DOHH2 (cell line): ENCODE results near the gene TVP23A.

ENCODE experiments used
- H3F3A ChIP-seq: fragments of 200-600 bp; sonication (generic), shearing (Covaris generic); 2 replicates; pipeline ENCODE4 v1.6.0; 2016; ENCODE audit warnings: antibody characterized with exemption, mild to moderate bottlenecking; ENCODE audit not compliant: control insufficient read depth, insufficient read depth
- H3K27ac ChIP-seq: fragments of 200-600 bp; sonication (generic); 2 replicates; pipeline ENCODE4 v1.5.1; 2014; ENCODE audit warnings: low read depth, mild to moderate bottlenecking, low read length, moderate library complexity
- H3K27me3 ChIP-seq: fragments of 200-600 bp; sonication (generic); 2 replicates; pipeline ENCODE4 v1.6.1; 2014; ENCODE audit warnings: mild to moderate bottlenecking, low read length, mixed read lengths; ENCODE audit not compliant: control insufficient read depth
- H3K36me3 ChIP-seq: fragments of 200-600 bp; sonication (generic); 2 replicates; pipeline ENCODE4 v1.6.1; 2014; ENCODE audit warnings: mild to moderate bottlenecking, low read length, moderate library complexity, mixed read lengths; ENCODE audit not compliant: control insufficient read depth
- H3K4me1 ChIP-seq: fragments of 200-600 bp; sonication (generic); 2 replicates; pipeline ENCODE4 v1.6.1; 2014; ENCODE audit warnings: mild to moderate bottlenecking, low read length, mixed read lengths; ENCODE audit not compliant: control insufficient read depth
- H3K4me2 ChIP-seq: fragments of 200-600 bp; sonication (generic); 2 replicates; pipeline ENCODE4 v1.6.0; 2014; ENCODE audit warnings: mild to moderate bottlenecking, low read length, moderate library complexity
- H3K4me3 ChIP-seq: fragments of 200-600 bp; sonication (generic); 2 replicates; pipeline ENCODE4 v1.5.1; 2014; ENCODE audit warnings: mild to moderate bottlenecking, low read length, mixed read lengths
- H3K79me2 ChIP-seq: fragments of 200-600 bp; sonication (generic); 2 replicates; pipeline ENCODE4 v1.6.1; 2014; ENCODE audit warnings: mild to moderate bottlenecking, low read length, mixed read lengths; ENCODE audit not compliant: control insufficient read depth
- H3K9me2 ChIP-seq: fragments of 200-600 bp; sonication (generic); replicated peaks from 2 replicates; pipeline ENCODE4 v1.6.1; 2014; ENCODE audit warnings: mild to moderate bottlenecking, low read length, mixed read lengths; ENCODE audit not compliant: control insufficient read depth
- H3K9me3 ChIP-seq: fragments of 200-600 bp; sonication (generic); 2 replicates; pipeline ENCODE4 v1.6.1; 2014; ENCODE audit warnings: antibody characterized with exemption, low read length, mixed read lengths; ENCODE audit not compliant: control insufficient read depth, insufficient read depth
- H4K20me1 ChIP-seq: fragments of 200-600 bp; sonication (generic); 2 replicates; pipeline ENCODE4 v1.6.0; 2014; ENCODE audit warnings: low read depth, mild to moderate bottlenecking, antibody characterized with exemption, low read length, moderate library complexity; ENCODE audit not compliant: control insufficient read depth, insufficient read depth
- EZH2phosphoT487 ChIP-seq: fragments of 200-600 bp; sonication (generic); IDR thresholded peaks from 2 replicates; pipeline ENCODE4 v1.6.1; 2017; ENCODE audit warnings: borderline replicate concordance, mild to moderate bottlenecking, antibody characterized with exemption, low read length, moderate library complexity, mixed read lengths
- TF ChIP-seq, protein P1 (sequence below): fragments of 200-600 bp; sonication (generic); IDR thresholded peaks from one replicate; pipeline ENCODE4 v1.5.1; 2014; ENCODE audit warnings: antibody characterized with exemption, mild to moderate bottlenecking, low read depth, low read length; ENCODE audit not compliant: poor library complexity, severe bottlenecking

The TVP23A gene

GRCh38 chr16:10728003-10728887 is 90.3 kb downstream of the TVP23A start:
- no peak overlapping the region for H3K4me3 ChIP-seq
- H3K9me2 ChIP-seq = no peaks in the 10 kb centered on the region
- H3K79me2 ChIP-seq = no peaks in the 10 kb centered on the region
- H3K27me3 ChIP-seq = no peaks in the 10 kb centered on the region
- no peaks in the 10 kb centered on the region for H3K4me1 ChIP-seq
- no peaks in the 10 kb centered on the region for H3K9me3 ChIP-seq
- H3K27ac ChIP-seq = no peak overlapping the region
- TF ChIP-seq EZH2phosphoT487 = no peak
- TF ChIP-seq, protein P1, sequence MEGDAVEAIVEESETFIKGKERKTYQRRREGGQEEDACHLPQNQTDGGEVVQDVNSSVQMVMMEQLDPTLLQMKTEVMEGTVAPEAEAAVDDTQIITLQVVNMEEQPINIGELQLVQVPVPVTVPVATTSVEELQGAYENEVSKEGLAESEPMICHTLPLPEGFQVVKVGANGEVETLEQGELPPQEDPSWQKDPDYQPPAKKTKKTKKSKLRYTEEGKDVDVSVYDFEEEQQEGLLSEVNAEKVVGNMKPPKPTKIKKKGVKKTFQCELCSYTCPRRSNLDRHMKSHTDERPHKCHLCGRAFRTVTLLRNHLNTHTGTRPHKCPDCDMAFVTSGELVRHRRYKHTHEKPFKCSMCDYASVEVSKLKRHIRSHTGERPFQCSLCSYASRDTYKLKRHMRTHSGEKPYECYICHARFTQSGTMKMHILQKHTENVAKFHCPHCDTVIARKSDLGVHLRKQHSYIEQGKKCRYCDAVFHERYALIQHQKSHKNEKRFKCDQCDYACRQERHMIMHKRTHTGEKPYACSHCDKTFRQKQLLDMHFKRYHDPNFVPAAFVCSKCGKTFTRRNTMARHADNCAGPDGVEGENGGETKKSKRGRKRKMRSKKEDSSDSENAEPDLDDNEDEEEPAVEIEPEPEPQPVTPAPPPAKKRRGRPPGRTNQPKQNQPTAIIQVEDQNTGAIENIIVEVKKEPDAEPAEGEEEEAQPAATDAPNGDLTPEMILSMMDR = no peak
- H3F3A ChIP-seq = no peaks in the 10 kb centered on the region
- H3K36me3 ChIP-seq = no peaks in the 10 kb centered on the region
- no peak overlapping the region for H3K4me2 ChIP-seq
- H4K20me1 ChIP-seq = no peaks in the 10 kb centered on the region
